ENCODE results near the gene NEMF. TPM values are rescaled to one million over a fixed set of nuclear protein-coding genes. Genes with fewer than 3 reads are reported as not detected.

Gene NEMF
- total RNA-seq, result 49.8 to 72.9 TPM (median 57.4 TPM) in 3 replicates
- long read RNA-seq, full-length matches to known transcripts, result 56 of 78 reads
- long read RNA-seq, partial matches to known transcripts, result 13 of 78 reads
- long read RNA-seq, other reads (novel, unspliced or antisense), result 9 of 78 reads

GRCh38 chr14:49852301-49853157 is at the start of gene NEMF:
TSS of gene NEMF (minus strand) at chr14:49852788. CDS start at chr14:49852753, 35 bp downstream.
- H3K27me3 Mint-ChIP-seq (ENCODE audit: low read depth), result no peaks in the 10 kb centered on the region
- TF ChIP-seq CTCF (IDR thresholded peaks at IDR 0.05), result peak; percentile 98
- H3K4me1 Mint-ChIP-seq (ENCODE audit: low read depth), result peaks cover 30% of the 10 kb centered on the region
- peak within 1 kb of the TSS; percentile 95 for H3K4me3 Mint-ChIP-seq (ENCODE audit: unreplicated experiment)
- no peaks in the 10 kb centered on the region for H3K9me3 Mint-ChIP-seq (ENCODE audit: low read depth)
- DNase-seq (ENCODE audit: low spot score), result no peak
- H3K27ac Mint-ChIP-seq (ENCODE audit: unreplicated experiment), result peak within 1 kb of the TSS; percentile 95
- peaks cover 6% of the 10 kb centered on the region for H3K36me3 Mint-ChIP-seq (ENCODE audit: low read depth)

GRCh38 chr14:49900973-49901372 is 48.4 kb upstream of the NEMF start:
- Mint-ChIP-seq H3K4me1 (ENCODE audit: low read depth) (peaks cover 33% of the 10 kb centered on the region), H3K36me3 (ENCODE audit: low read depth) (peaks cover 8% of the 10 kb centered on the region), H3K9me3 (ENCODE audit: low read depth) (no peaks in the 10 kb centered on the region), H3K27ac (ENCODE audit: unreplicated experiment) (no peak overlapping the region), H3K4me3 (ENCODE audit: unreplicated experiment) (no peak overlapping the region), H3K27me3 (ENCODE audit: low read depth) (no peaks in the 10 kb centered on the region)
- no peak for TF ChIP-seq CTCF (IDR thresholded peaks at IDR 0.05)
- DNase-seq (ENCODE audit: low spot score), result no peak

GRCh38 chr14:49898485-49898884 is 45.9 kb upstream of the NEMF start:
- H3K27me3 Mint-ChIP-seq (ENCODE audit: low read depth), result no peaks in the 10 kb centered on the region
- H3K36me3 Mint-ChIP-seq (ENCODE audit: low read depth), result peaks cover 25% of the 10 kb centered on the region
- DNase-seq (ENCODE audit: low spot score), result no peak
- no peak overlapping the region for H3K4me3 Mint-ChIP-seq (ENCODE audit: unreplicated experiment)
- peak overlapping the region; percentile 19 for H3K27ac Mint-ChIP-seq (ENCODE audit: unreplicated experiment)
- TF ChIP-seq CTCF (IDR thresholded peaks at IDR 0.05), result no peak
- no peaks in the 10 kb centered on the region for H3K9me3 Mint-ChIP-seq (ENCODE audit: low read depth)
- peaks cover 53% of the 10 kb centered on the region for H3K4me1 Mint-ChIP-seq (ENCODE audit: low read depth)

- Mint-ChIP-seq H3K4me3 (ENCODE audit: unreplicated experiment) (no peak overlapping the region), H3K27ac (ENCODE audit: unreplicated experiment) (peak overlapping the region; percentile 82), H3K4me1 (ENCODE audit: low read depth) (peaks cover 53% of the 10 kb centered on the region), H3K27me3 (ENCODE audit: low read depth) (no peaks in the 10 kb centered on the region), H3K9me3 (ENCODE audit: low read depth) (no peaks in the 10 kb centered on the region), H3K36me3 (ENCODE audit: low read depth) (peaks cover 25% of the 10 kb centered on the region)
- DNase-seq (ENCODE audit: low spot score), result no peak
- no peak for TF ChIP-seq CTCF (IDR thresholded peaks at IDR 0.05)
These were observed 45.4 kb upstream of the NEMF start for GRCh38 chr14:49897965-49898364.

GRCh38 chr14:49897414-49897813 is 44.8 kb upstream of the NEMF start:
- H3K4me3 Mint-ChIP-seq (ENCODE audit: unreplicated experiment), result peak overlapping the region; percentile 92

More at GRCh38 chr14:49897414-49897813, 44.8 kb upstream of the NEMF start:
- H3K36me3 Mint-ChIP-seq (ENCODE audit: low read depth), result peaks cover 25% of the 10 kb centered on the region
- no peak for DNase-seq (ENCODE audit: low spot score)
- no peak for TF ChIP-seq CTCF (IDR thresholded peaks at IDR 0.05)
- peaks cover 53% of the 10 kb centered on the region for H3K4me1 Mint-ChIP-seq (ENCODE audit: low read depth)
- H3K27me3 Mint-ChIP-seq (ENCODE audit: low read depth), result no peaks in the 10 kb centered on the region
- H3K9me3 Mint-ChIP-seq (ENCODE audit: low read depth), result no peaks in the 10 kb centered on the region
- peak overlapping the region; percentile 41 for H3K27ac Mint-ChIP-seq (ENCODE audit: unreplicated experiment)

All from chondrocyte (in vitro differentiated cells).